Karpas-422 (cell line): Measurements from ENCODE around the gene CT45A3. TPM values are rescaled to one million over a fixed set of nuclear protein-coding genes. Genes with fewer than 3 reads are reported as not detected.
"Not testable (repeated sequence)": the region's sequence is repeated elsewhere in the genome, so short reads cannot be mapped to it uniquely, and the experiment has no call there.

Source experiments
- DNase-seq: peaks from one replicate; pipeline ENCODE4 v3.0.0-alpha.2; 2015
- H2AFZ ChIP-seq: fragments of 200-600 bp; sonication (generic); 2 replicates; pipeline ENCODE4 v1.6.1; 2014; ENCODE audit warnings: antibody characterized with exemption, low read length, mixed read lengths
- H3K27ac ChIP-seq: fragments of 200-600 bp; sonication (generic); 2 replicates; pipeline ENCODE4 v1.5.1; 2014; ENCODE audit warnings: mild to moderate bottlenecking, low read length, moderate library complexity
- H3K27me3 ChIP-seq: fragments of 200-600 bp; sonication (generic); 2 replicates; pipeline ENCODE4 v1.6.1; 2014; ENCODE audit warnings: low read length, mixed read lengths
- H3K36me3 ChIP-seq: fragments of 200-600 bp; sonication (generic); 2 replicates; pipeline ENCODE4 v1.6.1; 2014; ENCODE audit warnings: low read length, mixed read lengths; ENCODE audit not compliant: insufficient read depth
- H3K4me1 ChIP-seq: fragments of 200-600 bp; sonication (generic); 2 replicates; pipeline ENCODE4 v1.6.1; 2014; ENCODE audit warnings: mild to moderate bottlenecking, low read length, mixed read lengths
- H3K4me2 ChIP-seq: fragments of 200-600 bp; sonication (generic); 2 replicates; pipeline ENCODE4 v1.6.1; 2014; ENCODE audit warnings: low read length, low read depth, mild to moderate bottlenecking; ENCODE audit not compliant: poor library complexity, severe bottlenecking
- H3K4me3 ChIP-seq: fragments of 200-600 bp; sonication (generic); 2 replicates; pipeline ENCODE4 v1.5.1; 2014; ENCODE audit warnings: mild to moderate bottlenecking, antibody characterized with exemption, low read length, mixed read lengths
- H3K79me2 ChIP-seq: fragments of 200-600 bp; sonication (generic); 2 replicates; pipeline ENCODE4 v1.6.1; 2014; ENCODE audit warnings: mild to moderate bottlenecking, low read length, mixed read lengths
- H3K9ac ChIP-seq: fragments of 200-600 bp; sonication (generic); 2 replicates; pipeline ENCODE4 v1.6.0; 2014; ENCODE audit warnings: low read length
- H3K9me2 ChIP-seq: fragments of 200-600 bp; sonication (generic), shearing (Covaris generic); replicated peaks from 2 replicates; pipeline ENCODE4 v1.6.0; 2014; ENCODE audit warnings: mild to moderate bottlenecking, low read length, moderate library complexity; ENCODE audit not compliant: insufficient read depth
- H3K9me3 ChIP-seq: fragments of 300-700, 200-600 bp; sonication (generic); 2 replicates; pipeline ENCODE4 v1.6.1; 2014; ENCODE audit warnings: low read length, mixed read lengths
- H4K20me1 ChIP-seq: fragments of 200-600 bp; sonication (generic); 2 replicates; pipeline ENCODE4 v1.6.1; 2014; ENCODE audit warnings: mild to moderate bottlenecking, antibody characterized with exemption, low read length, low read depth; ENCODE audit not compliant: insufficient read depth
- small RNA-seq: library from RNA; depleted of rRNA; stranded (forward); fragments of <200 nt; gene quantifications from one replicate; pipeline ENCODE3, GENCODE V24; 2014
- total RNA-seq: library from RNA; depleted of rRNA; stranded (reverse); fragments of >200 nt; shearing (Covaris generic); gene quantifications from 2 replicates; pipeline ENCODE4 v1.2.3, GENCODE V29; 2014; ENCODE audit warnings: low replicate concordance; rRNA removed

Gene CT45A3
- total RNA-seq, 1 experiment from 2014 or later: not detected

GRCh38 chrX:135713795-135714194 lies 54.2 kb downstream of the CT45A3 start:
- H3K9me3 ChIP-seq: no peaks in the 10 kb centered on the region
- no peaks in the 10 kb centered on the region for H3K36me3 ChIP-seq
- H3K79me2 ChIP-seq: no peaks in the 10 kb centered on the region
- DNase-seq: no peak
- H3K4me3 ChIP-seq: no peak overlapping the region
- H3K9ac ChIP-seq: no peak overlapping the region
- H3K4me1 ChIP-seq: no peaks in the 10 kb centered on the region
- H3K9me2 ChIP-seq: no peaks in the 10 kb centered on the region
- no peak overlapping the region for H3K27ac ChIP-seq
- no peaks in the 10 kb centered on the region for H3K27me3 ChIP-seq
- no peak overlapping the region for H3K4me2 ChIP-seq
- no peaks in the 10 kb centered on the region for H4K20me1 ChIP-seq
- H2AFZ ChIP-seq: no peak overlapping the region

- not testable (repeated sequence) for H3K4me2 ChIP-seq, H2AFZ ChIP-seq, H3K4me1 ChIP-seq, H3K9me2 ChIP-seq, H3K9me3 ChIP-seq, H3K4me3 ChIP-seq, H3K27me3 ChIP-seq, H3K79me2 ChIP-seq, H3K9ac ChIP-seq, H4K20me1 ChIP-seq, H3K36me3 ChIP-seq, H3K27ac ChIP-seq
- peak; percentile 70 for DNase-seq
Measured at GRCh38 chrX:135713183-135713689, 54.8 kb downstream of the CT45A3 start, which contains the start of gene CT45A1. CT45A1 (plus strand) TSS chrX:135713639; CDS start chrX:135718941, 5,302 bp downstream.

Small RNA genes lying within 50 kb of the gene (small RNA-seq; reads per million reads assigned to genes)
- gene AC240442.1: not detected

Other genes with a start within 250 kb of the CT45A3 start
- gene INTS6L, start 247.5 kb downstream of the CT45A3 start, total RNA-seq: 17.7 and 31.1 TPM in 2 replicates
- gene CT45A1, start 54.6 kb downstream of the CT45A3 start, total RNA-seq: not detected in 2 replicates
- not detected in 2 replicates for gene CT45A5, start 17.3 kb upstream of the CT45A3 start, total RNA-seq
- gene CT45A6, start 34.6 kb upstream of the CT45A3 start, total RNA-seq: not detected in 2 replicates
- not detected in 2 replicates for gene CT45A2, start 51.8 kb upstream of the CT45A3 start, total RNA-seq
- not detected in 2 replicates for gene CT45A7, start 69.1 kb upstream of the CT45A3 start, total RNA-seq
- not detected in 2 replicates for gene CT45A8, start 86.3 kb upstream of the CT45A3 start, total RNA-seq
- gene CT45A9, start 103.6 kb upstream of the CT45A3 start, total RNA-seq: not detected in 2 replicates
- gene CT45A10, start 125.3 kb upstream of the CT45A3 start, total RNA-seq: not detected in 2 replicates
- not detected in 2 replicates for gene SAGE1, start 125.5 kb upstream of the CT45A3 start, total RNA-seq
- gene MMGT1, start 205.8 kb upstream of the CT45A3 start, total RNA-seq: 9.1 and 25.6 TPM in 2 replicates
- gene SLC9A6, start 217.2 kb upstream of the CT45A3 start, total RNA-seq: 10.0 and 18.3 TPM in 2 replicates